ENCODE measurements around the gene ULK3. TPM values are rescaled to one million over a fixed set of nuclear protein-coding genes. Genes with fewer than 3 reads are reported as not detected.
A peak's percentile ranks its signal among the peaks of the same experiment; 100 is the strongest.

Gene ULK3
- total RNA-seq (2012; rRNA removed) = 8.6 and 11.8 TPM in 2 replicates
- 22.7 and 24.7 TPM in 2 replicates for polyA plus RNA-seq (2012; rRNA removed)
- 10.2 and 12.4 TPM in 2 replicates for polyA plus RNA-seq (2012; cell fraction: cytosol; rRNA removed)
- polyA plus RNA-seq (2012; cell fraction: nucleus; rRNA removed; ENCODE audit: low replicate concordance) = 160 and 201 TPM in 2 replicates
- percentile 43 among the genes with signal in this experiment for Bru-seq, nascent RNA
- percentile 52 among the genes with signal in this experiment for BruChase-seq, experiment 1, labeled RNA remaining after a 6-hour chase
- percentile 51 among the genes with signal in this experiment for BruChase-seq, experiment 2, labeled RNA remaining after a 2-hour chase
- long read RNA-seq, partial matches to known transcripts = 9 of 25 reads
- long read RNA-seq, other reads (novel, unspliced or antisense) = 8 of 25 reads

DNA sequence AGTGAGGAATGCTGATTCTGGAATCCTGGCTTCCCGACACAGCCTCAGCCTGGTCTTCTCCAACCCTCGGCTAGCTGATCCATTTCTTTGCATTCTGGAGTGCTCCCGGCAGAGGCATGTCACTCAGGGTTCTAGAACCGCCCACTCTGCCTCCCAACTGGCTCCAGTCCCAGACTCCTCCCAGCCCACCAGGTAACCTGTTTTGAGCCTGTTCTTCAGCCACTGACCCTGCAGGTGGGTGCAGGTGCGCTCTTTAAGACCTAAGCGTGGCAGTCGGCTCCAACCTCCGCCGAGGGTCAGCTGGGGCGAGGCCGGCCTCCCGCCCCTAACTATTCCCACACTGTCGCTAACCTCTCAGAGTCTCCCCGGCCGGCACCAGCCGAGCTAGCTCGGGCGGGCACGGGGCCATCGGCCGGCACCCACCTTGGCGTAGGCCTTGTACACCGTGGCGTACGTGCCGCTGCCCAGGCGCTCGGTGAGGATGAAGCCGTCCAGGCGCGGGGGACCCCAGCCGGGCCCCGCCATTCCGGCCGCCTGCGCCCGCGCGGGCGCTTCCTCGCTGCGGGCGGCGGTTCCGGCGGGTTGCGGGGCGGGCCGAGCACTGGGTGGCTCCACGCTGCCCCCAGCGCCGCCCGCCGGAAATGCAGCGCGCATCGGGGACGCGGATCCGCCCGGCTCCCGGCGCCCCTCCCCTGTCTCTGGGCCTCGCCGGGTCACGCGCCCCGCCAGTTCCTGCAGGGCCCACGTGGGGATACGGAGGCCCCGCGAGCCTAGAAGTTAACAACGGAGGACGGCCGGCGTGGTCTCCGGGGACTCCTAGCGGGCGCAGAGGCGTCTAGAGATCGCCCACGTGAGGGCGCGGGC, at the start of gene ULK3:
Gene ULK3 (minus strand): TSS at position 576 of the 864 bp plus-strand sequence. CDS start 51 bp downstream, at position 525.
- H2BK15ac ChIP-seq (ENCODE audit: low read depth, low read length) = peak within 1 kb of the TSS; percentile 13; the same call in 1 of the 3 replicates
- H3K9me3 ChIP-seq (ENCODE audit: control insufficient read depth, insufficient read depth, low read length) = no peaks in the 10 kb centered on the region
- H3K4me1 ChIP-seq (ENCODE audit: control insufficient read depth, insufficient read depth, low read length) = peaks cover 4% of the 10 kb centered on the region; the same call in 1 of the 2 replicates
- H2AFZ ChIP-seq (replicated peaks; ENCODE audit: low read length, poor library complexity) = peak within 1 kb of the TSS; percentile 93
- peak; percentile 98 for ATAC-seq (ENCODE audit: low read depth)
- peak within 1 kb of the TSS; percentile 35 for H4K5ac ChIP-seq (ENCODE audit: low read depth, low read length)
- peak within 1 kb of the TSS; percentile 70 for H3K23ac ChIP-seq (ENCODE audit: low read depth, low read length)
- intact Hi-C loops (cut with micrococcal nuclease) = loop anchor here (5.0 kb wide), 2 partner anchors 49 to 64 kb away; partner anchors contain the start of genes FAM219B and MPI
- POLR2A ChIA-PET (ENCODE audit: unreplicated experiment) = no interaction called here
- peak within 1 kb of the TSS; percentile 79 for H2AK5ac ChIP-seq (ENCODE audit: low read depth, low read length)
- BruUV-seq (replicated peaks) = no TSS peak
- peak within 1 kb of the TSS; percentile 50 for H4K91ac ChIP-seq (ENCODE audit: insufficient read depth, low read depth, low read length)
- H3K9me1 ChIP-seq (ENCODE audit: insufficient read depth, low read length) = 0 out of 2 replicates have a peak, but pooled peaks cover 3% of the 10 kb centered on the region
- no peaks in the 10 kb centered on the region for H3K27me3 ChIP-seq (ENCODE audit: control insufficient read depth, insufficient read depth, low read length)
- peak within 1 kb of the TSS; percentile 78 for H3K14ac ChIP-seq (replicated peaks; ENCODE audit: low read depth, low read length)
- H3K27ac ChIP-seq (ENCODE audit: insufficient read depth, low read length) = peak within 1 kb of the TSS; percentile 67
- peak within 1 kb of the TSS; percentile 94 for H2AK9ac ChIP-seq (replicated peaks; ENCODE audit: low read depth, low read length, poor library complexity)
- H4K8ac ChIP-seq (ENCODE audit: low read depth in 2 of 2, low read length in 2 of 2) = peak within 1 kb of the TSS; percentile 89 to 91
- TF ChIP-seq BHLHE40 (IDR thresholded peaks at IDR 0.05; ENCODE audit: low read depth, low read length) (peak; percentile 60), RAD21 (IDR thresholded peaks at IDR 0.05; ENCODE audit: low read length) (peak; percentile 41), MAFK (IDR thresholded peaks at IDR 0.05; ENCODE audit: low read depth, low read length) (no peak), MXI1 (IDR thresholded peaks at IDR 0.05; ENCODE audit: borderline replicate concordance, low read depth, low read length) (peak; percentile 96), FOS (IDR thresholded peaks at IDR 0.05; ENCODE audit: low read depth, low read length) (peak; percentile 24; the same call in 1 of the 2 replicates), MAZ (IDR thresholded peaks at IDR 0.05; ENCODE audit: borderline replicate concordance, low read depth, low read length) (peak; percentile 88; the same call in 1 of the 2 replicates), SMC3 (IDR thresholded peaks at IDR 0.05; ENCODE audit: low read depth, low read length) (peak; percentile 25; the same call in 1 of the 2 replicates), USF2 (IDR thresholded peaks at IDR 0.05; ENCODE audit: low read depth, low read length) (peak; percentile 97)
- TF ChIP-seq, protein P1, sequence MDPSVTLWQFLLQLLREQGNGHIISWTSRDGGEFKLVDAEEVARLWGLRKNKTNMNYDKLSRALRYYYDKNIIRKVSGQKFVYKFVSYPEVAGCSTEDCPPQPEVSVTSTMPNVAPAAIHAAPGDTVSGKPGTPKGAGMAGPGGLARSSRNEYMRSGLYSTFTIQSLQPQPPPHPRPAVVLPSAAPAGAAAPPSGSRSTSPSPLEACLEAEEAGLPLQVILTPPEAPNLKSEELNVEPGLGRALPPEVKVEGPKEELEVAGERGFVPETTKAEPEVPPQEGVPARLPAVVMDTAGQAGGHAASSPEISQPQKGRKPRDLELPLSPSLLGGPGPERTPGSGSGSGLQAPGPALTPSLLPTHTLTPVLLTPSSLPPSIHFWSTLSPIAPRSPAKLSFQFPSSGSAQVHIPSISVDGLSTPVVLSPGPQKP (IDR thresholded peaks at IDR 0.05; ENCODE audit: borderline replicate concordance, low read depth, low read length) = no peak
- TF ChIP-seq, protein P2, sequence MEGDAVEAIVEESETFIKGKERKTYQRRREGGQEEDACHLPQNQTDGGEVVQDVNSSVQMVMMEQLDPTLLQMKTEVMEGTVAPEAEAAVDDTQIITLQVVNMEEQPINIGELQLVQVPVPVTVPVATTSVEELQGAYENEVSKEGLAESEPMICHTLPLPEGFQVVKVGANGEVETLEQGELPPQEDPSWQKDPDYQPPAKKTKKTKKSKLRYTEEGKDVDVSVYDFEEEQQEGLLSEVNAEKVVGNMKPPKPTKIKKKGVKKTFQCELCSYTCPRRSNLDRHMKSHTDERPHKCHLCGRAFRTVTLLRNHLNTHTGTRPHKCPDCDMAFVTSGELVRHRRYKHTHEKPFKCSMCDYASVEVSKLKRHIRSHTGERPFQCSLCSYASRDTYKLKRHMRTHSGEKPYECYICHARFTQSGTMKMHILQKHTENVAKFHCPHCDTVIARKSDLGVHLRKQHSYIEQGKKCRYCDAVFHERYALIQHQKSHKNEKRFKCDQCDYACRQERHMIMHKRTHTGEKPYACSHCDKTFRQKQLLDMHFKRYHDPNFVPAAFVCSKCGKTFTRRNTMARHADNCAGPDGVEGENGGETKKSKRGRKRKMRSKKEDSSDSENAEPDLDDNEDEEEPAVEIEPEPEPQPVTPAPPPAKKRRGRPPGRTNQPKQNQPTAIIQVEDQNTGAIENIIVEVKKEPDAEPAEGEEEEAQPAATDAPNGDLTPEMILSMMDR (conservative IDR thresholded peaks at IDR 0.05; ENCODE audit: low read depth, low read length) = peak; percentile 79
- no peak within 1 kb of the TSS for H2BK20ac ChIP-seq (ENCODE audit: low read depth, low read length)
- H2BK5ac ChIP-seq (ENCODE audit: low read depth, low read length, poor library complexity, severe bottlenecking) = peak within 1 kb of the TSS; percentile 54
- in situ Hi-C loops (cut with MboI; ENCODE audit: low sequenced_read_pairs) = no loop called here
- H3K56ac ChIP-seq (ENCODE audit: extremely low read depth, insufficient read depth, low read length) = no peak within 1 kb of the TSS
- no peak within 1 kb of the TSS; the same call in 1 of the 2 replicates for H3K18ac ChIP-seq (ENCODE audit: low read depth, low read length)
- H3K36me3 ChIP-seq (ENCODE audit: control insufficient read depth, insufficient read depth, low read length) = peaks cover 17% of the 10 kb centered on the region
- H2BK120ac ChIP-seq (ENCODE audit: low read depth, low read length) = peak within 1 kb of the TSS; percentile 46; the same call in 1 of the 2 replicates
- peak within 1 kb of the TSS; percentile 79 for H3K9ac ChIP-seq (ENCODE audit: low read depth, low read length)
- 1% methylated on average over 38 of the region's 84 CpGs; no CpG with 5 or more reads in 1 of the 2 experiments for WGBS, 2 experiments (ENCODE audit: extremely low coverage in 2 of 2, insufficient read length in 1 of 2)
- H3K4me2 ChIP-seq (ENCODE audit: low read depth, low read length) = peak within 1 kb of the TSS; percentile 83
- DNase-seq = peak; percentile 73
- no peaks in the 10 kb centered on the region for H4K20me1 ChIP-seq (ENCODE audit: insufficient read depth, low read length)
- dilution Hi-C loops (cut with HindIII; ENCODE audit: low sequenced_read_pairs, unreplicated experiment) = no loop called here
- CTCF ChIA-PET = interaction anchor here (0.6 to 1.2 kb wide), 2 partner anchors 13 to 59 kb away, joined by 3 to 4 read pairs; no protein-coding TSS in a partner anchor
- peak within 1 kb of the TSS; percentile 91 for H3K4me3 ChIP-seq (ENCODE audit: insufficient read depth, low read depth, low read length)
- peaks cover 0 to 17% of the 10 kb centered on the region in 2 experiments; a peak in 1 of 4 replicates for H3K79me1 ChIP-seq (ENCODE audit: low read depth in 1 of 2, low read length in 2 of 2)
- peak within 1 kb of the TSS; percentile 92 for H3K4ac ChIP-seq (ENCODE audit: low read depth, low read length)

Measured in IMR-90 (cell line).